Measurements from ENCODE around the gene MATK. TPM values are rescaled to one million over a fixed set of nuclear protein-coding genes. Genes with fewer than 3 reads are reported as not detected.

The MATK gene
- total RNA-seq, 1 experiment from 2014 or later, result not detected

DNA sequence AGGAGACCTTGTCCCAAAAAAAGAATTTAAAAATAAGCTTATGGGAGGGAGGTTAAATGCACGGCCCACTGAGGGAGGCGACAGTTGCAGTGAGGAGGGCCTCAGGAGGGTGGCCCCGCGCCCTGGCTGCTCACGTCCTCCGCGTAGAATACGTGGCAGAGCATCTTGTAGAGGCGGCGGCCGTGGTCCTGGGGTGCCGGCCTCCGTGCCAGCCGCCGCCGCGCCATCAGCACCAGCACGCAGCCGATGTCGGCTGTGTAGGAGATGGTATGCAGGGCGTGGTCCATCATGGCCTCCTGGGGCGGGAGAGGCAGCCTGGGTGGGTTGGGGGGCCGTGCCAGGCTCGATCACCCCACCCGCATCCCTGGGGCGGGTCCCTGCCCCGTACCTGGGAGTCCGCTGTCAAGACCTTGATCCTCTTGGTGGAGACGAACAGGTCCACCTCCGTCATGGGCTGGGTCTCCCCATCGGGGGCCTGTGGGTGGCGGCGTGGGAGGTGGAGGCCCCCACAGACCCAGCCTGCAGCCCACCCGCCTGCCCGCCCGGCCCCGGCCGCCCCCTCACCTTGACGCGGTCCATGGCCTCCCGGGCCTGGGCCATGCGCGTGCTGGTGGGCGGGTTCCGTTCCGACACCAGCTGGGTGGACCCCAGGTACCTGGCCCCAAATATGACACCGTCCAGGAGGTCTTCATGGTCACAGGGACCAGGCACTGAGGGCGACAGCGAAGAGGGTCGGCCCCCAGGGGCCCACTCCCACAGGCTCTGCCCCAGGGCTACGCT is 32.4 kb downstream of the MATK start:
- no peaks in the 10 kb centered on the region for H3K4me1 Mint-ChIP-seq (ENCODE audit: low read depth, unreplicated experiment)
- no peak overlapping the region for H3K4me3 Mint-ChIP-seq (ENCODE audit: low read depth, unreplicated experiment)
- intact Hi-C loops (cut with micrococcal nuclease; ENCODE audit: unreplicated experiment), result no loop called here
- H3K36me3 Mint-ChIP-seq (ENCODE audit: insufficient read depth, unreplicated experiment), result peaks cover 34% of the 10 kb centered on the region
- CTCF ChIA-PET, result interaction anchor here (1.0 kb wide), 1 partner anchor 95 kb away, joined by 3 read pairs; no protein-coding TSS in a partner anchor
- no peaks in the 10 kb centered on the region for H3K27me3 Mint-ChIP-seq (ENCODE audit: unreplicated experiment)
- no peak for DNase-seq
- H3K9me3 Mint-ChIP-seq (ENCODE audit: low read depth, unreplicated experiment), result no peaks in the 10 kb centered on the region
- TF ChIP-seq, protein P1, sequence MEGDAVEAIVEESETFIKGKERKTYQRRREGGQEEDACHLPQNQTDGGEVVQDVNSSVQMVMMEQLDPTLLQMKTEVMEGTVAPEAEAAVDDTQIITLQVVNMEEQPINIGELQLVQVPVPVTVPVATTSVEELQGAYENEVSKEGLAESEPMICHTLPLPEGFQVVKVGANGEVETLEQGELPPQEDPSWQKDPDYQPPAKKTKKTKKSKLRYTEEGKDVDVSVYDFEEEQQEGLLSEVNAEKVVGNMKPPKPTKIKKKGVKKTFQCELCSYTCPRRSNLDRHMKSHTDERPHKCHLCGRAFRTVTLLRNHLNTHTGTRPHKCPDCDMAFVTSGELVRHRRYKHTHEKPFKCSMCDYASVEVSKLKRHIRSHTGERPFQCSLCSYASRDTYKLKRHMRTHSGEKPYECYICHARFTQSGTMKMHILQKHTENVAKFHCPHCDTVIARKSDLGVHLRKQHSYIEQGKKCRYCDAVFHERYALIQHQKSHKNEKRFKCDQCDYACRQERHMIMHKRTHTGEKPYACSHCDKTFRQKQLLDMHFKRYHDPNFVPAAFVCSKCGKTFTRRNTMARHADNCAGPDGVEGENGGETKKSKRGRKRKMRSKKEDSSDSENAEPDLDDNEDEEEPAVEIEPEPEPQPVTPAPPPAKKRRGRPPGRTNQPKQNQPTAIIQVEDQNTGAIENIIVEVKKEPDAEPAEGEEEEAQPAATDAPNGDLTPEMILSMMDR (IDR thresholded peaks at IDR 0.05; ENCODE audit: unreplicated experiment), result no peak
- H3K27ac Mint-ChIP-seq (ENCODE audit: unreplicated experiment), result no peak overlapping the region
- BruUV-seq (replicated peaks), result no TSS peak

GRCh38 chr19:3752492-3752891 is 33.7 kb downstream of the MATK start:
- H3K27ac Mint-ChIP-seq (ENCODE audit: unreplicated experiment), result no peak overlapping the region
- no peaks in the 10 kb centered on the region for H3K4me1 Mint-ChIP-seq (ENCODE audit: low read depth, unreplicated experiment)
- no peaks in the 10 kb centered on the region for H3K9me3 Mint-ChIP-seq (ENCODE audit: low read depth, unreplicated experiment)
- H3K27me3 Mint-ChIP-seq (ENCODE audit: unreplicated experiment), result no peaks in the 10 kb centered on the region
- no peak overlapping the region for H3K4me3 Mint-ChIP-seq (ENCODE audit: low read depth, unreplicated experiment)
- no peak for DNase-seq
- H3K36me3 Mint-ChIP-seq (ENCODE audit: insufficient read depth, unreplicated experiment), result peaks cover 42% of the 10 kb centered on the region
- TF ChIP-seq, protein P1 (IDR thresholded peaks at IDR 0.05; ENCODE audit: unreplicated experiment), result no peak
- CTCF ChIA-PET, result no interaction called here
- BruUV-seq (replicated peaks), result no TSS peak
- intact Hi-C loops (cut with micrococcal nuclease; ENCODE audit: unreplicated experiment), result no loop called here

GRCh38 chr19:3751236-3751635 is 34.9 kb downstream of the MATK start:
- intact Hi-C loops (cut with micrococcal nuclease; ENCODE audit: unreplicated experiment), result no loop called here
- CTCF ChIA-PET, result no interaction called here
- DNase-seq, result no peak
- TF ChIP-seq, protein P1 (IDR thresholded peaks at IDR 0.05; ENCODE audit: unreplicated experiment), result no peak
- Mint-ChIP-seq H3K27ac (ENCODE audit: unreplicated experiment) (no peak overlapping the region), H3K4me1 (ENCODE audit: low read depth, unreplicated experiment) (no peaks in the 10 kb centered on the region), H3K9me3 (ENCODE audit: low read depth, unreplicated experiment) (no peaks in the 10 kb centered on the region), H3K4me3 (ENCODE audit: low read depth, unreplicated experiment) (no peak overlapping the region), H3K36me3 (ENCODE audit: insufficient read depth, unreplicated experiment) (peaks cover 53% of the 10 kb centered on the region), H3K27me3 (ENCODE audit: unreplicated experiment) (no peaks in the 10 kb centered on the region)
- no TSS peak for BruUV-seq (replicated peaks)

- CTCF ChIA-PET, result no interaction called here
- Mint-ChIP-seq H3K27ac (ENCODE audit: unreplicated experiment) (no peak overlapping the region), H3K4me3 (ENCODE audit: low read depth, unreplicated experiment) (no peak overlapping the region), H3K4me1 (ENCODE audit: low read depth, unreplicated experiment) (no peaks in the 10 kb centered on the region), H3K36me3 (ENCODE audit: insufficient read depth, unreplicated experiment) (peaks cover 50% of the 10 kb centered on the region), H3K27me3 (ENCODE audit: unreplicated experiment) (no peaks in the 10 kb centered on the region), H3K9me3 (ENCODE audit: low read depth, unreplicated experiment) (no peaks in the 10 kb centered on the region)
- intact Hi-C loops (cut with micrococcal nuclease; ENCODE audit: unreplicated experiment), result no loop called here
- no TSS peak for BruUV-seq (replicated peaks)
- no peak for DNase-seq
- TF ChIP-seq, protein P1 (IDR thresholded peaks at IDR 0.05; ENCODE audit: unreplicated experiment), result no peak
Measured at GRCh38 chr19:3750211-3750610, 36.0 kb downstream of the MATK start.
